NCI-H1092 treated with DMSO at 0.1 percent for 48 hours (cell line): ENCODE measurements around the gene RETREG3.
"Not testable (repeated sequence)": the region's sequence is repeated elsewhere in the genome, so short reads cannot be mapped to it uniquely, and the experiment has no call there.

ENCODE experiments used
- DNase-seq: peaks from one replicate; lab custom pipeline; 2025; lab: John Stamatoyannopoulos, UW

The RETREG3 gene

GRCh38 chr17:42553161-42553818 is 55.9 kb downstream of the RETREG3 start:
- no peak for DNase-seq

- not testable (repeated sequence) for DNase-seq
These were observed 56.4 kb downstream of the RETREG3 start, which contains the start of gene HSD17B1 for GRCh38 chr17:42552736-42553135. TSS of gene HSD17B1 (plus strand) at chr17:42552923. CDS start at chr17:42552934, 11 bp downstream.

GRCh38 chr17:42548993-42549755 is 60.0 kb downstream of the RETREG3 start:
- no peak for DNase-seq

GRCh38 chr17:42548070-42548837 is 60.9 kb downstream of the RETREG3 start:
- peak; percentile 77 for DNase-seq

GRCh38 chr17:42547698-42548069 is 61.5 kb downstream of the RETREG3 start:
- DNase-seq, result no peak

GRCh38 chr17:42547001-42547461 is 62.1 kb downstream of the RETREG3 start:
- DNase-seq, result no peak

- DNase-seq, result not testable (repeated sequence)
These were observed 63.2 kb downstream of the RETREG3 start for GRCh38 chr17:42545755-42546505.

GRCh38 chr17:42544874-42545283 is 64.3 kb downstream of the RETREG3 start:
- no peak for DNase-seq

- no peak for DNase-seq
These were observed 65.7 kb downstream of the RETREG3 start for GRCh38 chr17:42543190-42544079.

GRCh38 chr17:42541041-42541833 is 67.9 kb downstream of the RETREG3 start:
- DNase-seq, result no peak

- not testable (repeated sequence) for DNase-seq
These were observed 68.6 kb downstream of the RETREG3 start for GRCh38 chr17:42540558-42540957.

GRCh38 chr17:42538482-42538881 is 70.7 kb downstream of the RETREG3 start:
- no peak for DNase-seq

- no peak for DNase-seq
These were observed 71.2 kb downstream of the RETREG3 start for GRCh38 chr17:42537826-42538451.

- DNase-seq, result no peak
These were observed 71.9 kb downstream of the RETREG3 start for GRCh38 chr17:42537156-42537805.

- DNase-seq, result peak; percentile 69
These were observed 72.6 kb downstream of the RETREG3 start for GRCh38 chr17:42536372-42537155.

- peak; percentile 79 for DNase-seq
These were observed 73.2 kb downstream of the RETREG3 start, which contains the start of gene NAGLU for GRCh38 chr17:42536048-42536371. TSS of gene NAGLU (plus strand) at chr17:42536241. CDS start at chr17:42536273, 32 bp downstream.

- DNase-seq, result no peak
These were observed 73.8 kb downstream of the RETREG3 start for GRCh38 chr17:42535155-42536047.
